Caco-2 (cell line): Measurements from ENCODE around the gene PLPP4. TPM values are rescaled to one million over a fixed set of nuclear protein-coding genes. Genes with fewer than 3 reads are reported as not detected.

Experiments used
- BruUV-seq: library from RNA; stranded (reverse); fragments of 400-500 nt; replicated peaks from 2 replicates; lab custom pipeline; 2021; lab: Mats Ljungman, UMichigan
- CTCF ChIA-PET: fragments of 300-600 bp; sonication (Branson Sonifier 250); formaldehyde crosslinking; loops from one replicate; lab custom pipeline; 2022; ENCODE audit warnings: antibody characterized with exemption; lab: Charles Lee
- POLR2A ChIA-PET: fragments of 300-600 bp; sonication (Branson Sonifier 250); formaldehyde crosslinking; loops from one replicate; lab custom pipeline; 2022; ENCODE audit warnings: antibody characterized with exemption; lab: Charles Lee
- DNase-seq, 2 experiments: peaks; one replicate each; pipeline versions ENCODE4 v3.0.0 to v3.0.0-alpha.2; 2020 to 2022
- H3K27me3 ChIP-seq: replicated peaks from 2 replicates; pipeline ENCODE4 v1.6.0; 2011; ENCODE audit warnings: low read length; ENCODE audit not compliant: control insufficient read depth, insufficient read depth
- H3K36me3 ChIP-seq: 2 replicates; pipeline ENCODE4 v1.5.1; 2011; ENCODE audit warnings: low read length; ENCODE audit not compliant: control insufficient read depth, insufficient read depth
- H3K4me1 ChIP-seq: fragments of 250-450 bp; sonication (Bioruptor Pico); 2 replicates; pipeline ENCODE4 v1.5.1; 2020; ENCODE audit warnings: mild to moderate bottlenecking
- H3K4me3 ChIP-seq: 2 replicates; pipeline ENCODE4 v1.5.1; 2011; ENCODE audit warnings: low read depth, mild to moderate bottlenecking, control low read depth, low read length
- H3K9me3 ChIP-seq: fragments of 250-450 bp; sonication (Bioruptor Pico); 2 replicates; pipeline ENCODE4 v1.5.1; 2020; ENCODE audit warnings: mild to moderate bottlenecking, moderate library complexity
- H3K27ac Mint-ChIP-seq: one replicate; pipeline ENCODE4 v1.8.0; 2022; ENCODE audit warnings: mixed read lengths; ENCODE audit not compliant: unreplicated experiment
- H3K27me3 Mint-ChIP-seq: one replicate; pipeline ENCODE4 v1.8.0; 2022; ENCODE audit warnings: mixed read lengths; ENCODE audit not compliant: insufficient read depth, unreplicated experiment
- H3K36me3 Mint-ChIP-seq: one replicate; pipeline ENCODE4 v1.8.0; 2022; ENCODE audit warnings: mild to moderate bottlenecking, mixed read lengths; ENCODE audit not compliant: insufficient read depth, unreplicated experiment
- H3K4me1 Mint-ChIP-seq: one replicate; pipeline ENCODE4 v1.8.0; 2022; ENCODE audit warnings: low read depth, mixed read lengths; ENCODE audit not compliant: unreplicated experiment
- H3K4me3 Mint-ChIP-seq: one replicate; pipeline ENCODE4 v1.8.0; 2022; ENCODE audit warnings: mild to moderate bottlenecking, moderate library complexity, mixed read lengths; ENCODE audit not compliant: unreplicated experiment
- H3K9me3 Mint-ChIP-seq: one replicate; pipeline ENCODE4 v1.8.0; 2022; ENCODE audit warnings: mixed read lengths; ENCODE audit not compliant: unreplicated experiment
- CTCF ChIP-seq, 2 experiments: fragments of 200-600 bp in 1 of 2; IDR thresholded peaks; 1 replicate in 1 of 2; 2 replicates in 1 of 2; pipeline versions ENCODE4 v1.5.1 to v1.8.0; 2011 to 2022; ENCODE audit warnings: antibody characterized with exemption in 1 of 2, control low read depth in 1 of 2, inconsistent platforms in 1 of 2, low read depth in 1 of 2, low read length in 1 of 2, mild to moderate bottlenecking in 1 of 2, moderate library complexity in 1 of 2; ENCODE audit not compliant: insufficient read depth in 1 of 2, severe bottlenecking in 1 of 2, unreplicated experiment in 1 of 2
- intact Hi-C: fragments of 100-400 bp; cut with micrococcal nuclease; formaldehyde crosslinking; loops from one replicate; pipeline ENCODE4 v1.10.0; 2022; ENCODE audit not compliant: unreplicated experiment
- total RNA-seq: library from RNA; stranded (reverse); gene quantifications from 2 replicates; pipeline ENCODE4 v1.2.3, GENCODE V29; 2022

The PLPP4 gene
- total RNA-seq, 1 experiment from 2014 or later, result 0.61 TPM

GRCh38 chr10:120505056-120505455, 48.0 kb downstream of the PLPP4 start:
- H3K27me3 Mint-ChIP-seq, result peaks cover 8% of the 10 kb centered on the region
- BruUV-seq, result no TSS peak
- no peaks in the 10 kb centered on the region for H3K36me3 Mint-ChIP-seq
- Histone ChIP-seq H3K4me3 (no peak overlapping the region), H3K36me3 (no peaks in the 10 kb centered on the region), H3K27me3 (no peaks in the 10 kb centered on the region), H3K9me3 (no peaks in the 10 kb centered on the region), H3K4me1 (no peaks in the 10 kb centered on the region)
- DNase-seq, result no peak
- no peak overlapping the region for H3K4me3 Mint-ChIP-seq
- intact Hi-C loops, result no loop called here
- ChIA-PET CTCF (no interaction called here), POLR2A (no interaction called here)
- no peak for TF ChIP-seq CTCF (IDR thresholded peaks at IDR 0.05; ENCODE audit: insufficient read depth in 1 of 2, low read depth in 1 of 2, low read length in 1 of 2, severe bottlenecking in 1 of 2, unreplicated experiment in 1 of 2)
- no peak overlapping the region for H3K27ac Mint-ChIP-seq
- no peaks in the 10 kb centered on the region for H3K4me1 Mint-ChIP-seq
- H3K9me3 Mint-ChIP-seq, result no peaks in the 10 kb centered on the region

- no peak overlapping the region for H3K4me3 ChIP-seq
- POLR2A ChIA-PET, result no interaction called here
Observed at GRCh38 chr10:120505866-120506265, 48.8 kb downstream of the PLPP4 start.

GRCh38 chr10:120506674-120507073, 49.6 kb downstream of the PLPP4 start:
- Histone ChIP-seq H3K36me3 (no peaks in the 10 kb centered on the region), H3K27me3 (no peaks in the 10 kb centered on the region), H3K9me3 (no peaks in the 10 kb centered on the region), H3K4me1 (no peaks in the 10 kb centered on the region), H3K4me3 (no peak overlapping the region)
- H3K27ac Mint-ChIP-seq, result no peak overlapping the region
- ChIA-PET POLR2A (no interaction called here), CTCF (no interaction called here)
- TF ChIP-seq CTCF (IDR thresholded peaks at IDR 0.05; ENCODE audit: insufficient read depth in 1 of 2, low read depth in 1 of 2, low read length in 1 of 2, severe bottlenecking in 1 of 2, unreplicated experiment in 1 of 2), result no peak
- no peak overlapping the region for H3K4me3 Mint-ChIP-seq
- no peaks in the 10 kb centered on the region for H3K9me3 Mint-ChIP-seq
- no peaks in the 10 kb centered on the region for H3K4me1 Mint-ChIP-seq
- no TSS peak for BruUV-seq
- peaks cover 10% of the 10 kb centered on the region for H3K27me3 Mint-ChIP-seq
- H3K36me3 Mint-ChIP-seq, result no peaks in the 10 kb centered on the region
- intact Hi-C loops, result no loop called here
- DNase-seq, result no peak

More at GRCh38 chr10:120505866-120506265, 48.8 kb downstream of the PLPP4 start:
- Mint-ChIP-seq H3K36me3 (no peaks in the 10 kb centered on the region), H3K4me3 (no peak overlapping the region), H3K4me1 (no peaks in the 10 kb centered on the region), H3K27ac (no peak overlapping the region), H3K27me3 (peaks cover 10% of the 10 kb centered on the region), H3K9me3 (no peaks in the 10 kb centered on the region)
- no peak for DNase-seq
- intact Hi-C loops, result no loop called here
- no peak for TF ChIP-seq CTCF (IDR thresholded peaks at IDR 0.05; ENCODE audit: insufficient read depth in 1 of 2, low read depth in 1 of 2, low read length in 1 of 2, severe bottlenecking in 1 of 2, unreplicated experiment in 1 of 2)
- Histone ChIP-seq H3K27me3 (no peaks in the 10 kb centered on the region), H3K9me3 (no peaks in the 10 kb centered on the region), H3K4me1 (no peaks in the 10 kb centered on the region), H3K36me3 (no peaks in the 10 kb centered on the region)
- no TSS peak for BruUV-seq
- CTCF ChIA-PET, result no interaction called here
